Measurements from ENCODE around the gene SLC19A2.

- no peak for TF ChIP-seq CTCF (IDR thresholded peaks at IDR 0.05; ENCODE audit: extremely low read depth in 1 of 2, insufficient read depth in 1 of 2, low read depth in 1 of 2, low read length in 2 of 2)
- TF ChIP-seq EZH2 (IDR thresholded peaks at IDR 0.05; ENCODE audit: borderline replicate concordance, low read depth, low read length, severe bottlenecking) = no peak
- TF ChIP-seq POLR2A (IDR thresholded peaks at IDR 0.05; ENCODE audit: low read depth, low read length) = no peak
- TF ChIP-seq POLR2AphosphoS5 (IDR thresholded peaks at IDR 0.05; ENCODE audit: insufficient read depth, low read depth, low read length) = no peak
- no peak for TF ChIP-seq MYC (IDR thresholded peaks at IDR 0.05; ENCODE audit: low read depth, low read length)
- no peak for TF ChIP-seq FOS (IDR thresholded peaks at IDR 0.05; ENCODE audit: borderline replicate concordance, insufficient read depth, low read length)
- TF ChIP-seq JUN (IDR thresholded peaks at IDR 0.05; ENCODE audit: borderline replicate concordance, insufficient read depth, insufficient read length, low read depth) = no peak
Measured at GRCh38 chr1:169515641-169516040, 29.9 kb upstream of the SLC19A2 start.

All from endothelial cell of umbilical vein (primary cell).